ENCODE measurements around the gene EYA2. TPM values are rescaled to one million over a fixed set of nuclear protein-coding genes. Genes with fewer than 3 reads are reported as not detected.

EYA2 gene
- total and polyA plus RNA-seq, 2 donors (not counting 3 experiments of a cell fraction or from before 2014, with no cell fraction given) = not detected

DNA sequence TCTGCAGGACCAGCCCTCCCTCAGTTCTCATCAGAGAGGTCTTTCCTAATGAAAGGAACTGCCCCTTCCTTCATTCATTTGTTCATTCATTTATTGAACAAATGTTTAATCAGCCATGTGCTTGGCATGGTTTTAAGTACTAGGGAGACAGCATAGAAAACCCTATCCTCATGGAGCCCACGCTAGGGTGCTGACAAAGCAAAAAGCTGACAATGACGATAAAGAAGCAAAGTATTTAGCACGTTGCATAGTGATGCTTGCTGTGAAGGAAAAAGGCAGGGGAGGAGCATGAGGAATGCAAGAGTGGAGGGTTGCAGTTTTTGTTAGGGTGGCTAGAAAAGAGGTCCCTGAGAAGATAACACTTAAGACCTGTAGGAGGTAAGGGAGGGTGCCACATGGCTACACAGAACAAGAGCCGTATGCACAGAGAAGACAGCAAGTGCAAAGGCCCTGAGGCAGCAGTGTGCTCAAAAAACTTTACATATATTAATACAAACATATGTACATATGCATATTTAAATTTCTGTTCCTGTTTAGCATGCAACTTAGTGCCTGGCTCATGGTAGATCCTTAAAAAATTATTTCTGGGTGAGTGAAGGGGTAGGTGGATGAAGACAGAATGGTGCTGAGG lies 98.9 kb downstream of the EYA2 start:
- H3K9ac ChIP-seq (replicated peaks; ENCODE audit: extremely low read depth, insufficient read depth, low read length) = no peak overlapping the region
- H2AFZ ChIP-seq (ENCODE audit: low read depth, low read length) = no peak overlapping the region
- H3K27ac ChIP-seq (ENCODE audit: insufficient read depth, low read depth, low read length) = no peak overlapping the region
- H4K20me1 ChIP-seq (replicated peaks; ENCODE audit: control insufficient read depth, extremely low read depth, insufficient read depth, low read length) = no peaks in the 10 kb centered on the region
- dilution Hi-C loops (cut with MboI; ENCODE audit: extremely low pct_ligation_motif_present, low sequenced_read_pairs) = no loop called here
- ChIA-PET POLR2A (no interaction called here), CTCF (no interaction called here)
- BruUV-seq (replicated peaks) = no TSS peak
- no peak for TF ChIP-seq POLR2A (IDR thresholded peaks at IDR 0.05; ENCODE audit: low read depth, low read length)
- no peak for TF ChIP-seq FOS (IDR thresholded peaks at IDR 0.05; ENCODE audit: borderline replicate concordance, insufficient read depth, low read length)
- no peak for TF ChIP-seq MYC (IDR thresholded peaks at IDR 0.05; ENCODE audit: low read depth, low read length)
- TF ChIP-seq EZH2 (IDR thresholded peaks at IDR 0.05; ENCODE audit: borderline replicate concordance, low read depth, low read length, severe bottlenecking) = no peak
- TF ChIP-seq, protein P1, sequence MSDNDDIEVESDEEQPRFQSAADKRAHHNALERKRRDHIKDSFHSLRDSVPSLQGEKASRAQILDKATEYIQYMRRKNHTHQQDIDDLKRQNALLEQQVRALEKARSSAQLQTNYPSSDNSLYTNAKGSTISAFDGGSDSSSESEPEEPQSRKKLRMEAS (IDR thresholded peaks at IDR 0.05; ENCODE audit: insufficient read depth, insufficient read length) = no peak
- TF ChIP-seq, protein P2, sequence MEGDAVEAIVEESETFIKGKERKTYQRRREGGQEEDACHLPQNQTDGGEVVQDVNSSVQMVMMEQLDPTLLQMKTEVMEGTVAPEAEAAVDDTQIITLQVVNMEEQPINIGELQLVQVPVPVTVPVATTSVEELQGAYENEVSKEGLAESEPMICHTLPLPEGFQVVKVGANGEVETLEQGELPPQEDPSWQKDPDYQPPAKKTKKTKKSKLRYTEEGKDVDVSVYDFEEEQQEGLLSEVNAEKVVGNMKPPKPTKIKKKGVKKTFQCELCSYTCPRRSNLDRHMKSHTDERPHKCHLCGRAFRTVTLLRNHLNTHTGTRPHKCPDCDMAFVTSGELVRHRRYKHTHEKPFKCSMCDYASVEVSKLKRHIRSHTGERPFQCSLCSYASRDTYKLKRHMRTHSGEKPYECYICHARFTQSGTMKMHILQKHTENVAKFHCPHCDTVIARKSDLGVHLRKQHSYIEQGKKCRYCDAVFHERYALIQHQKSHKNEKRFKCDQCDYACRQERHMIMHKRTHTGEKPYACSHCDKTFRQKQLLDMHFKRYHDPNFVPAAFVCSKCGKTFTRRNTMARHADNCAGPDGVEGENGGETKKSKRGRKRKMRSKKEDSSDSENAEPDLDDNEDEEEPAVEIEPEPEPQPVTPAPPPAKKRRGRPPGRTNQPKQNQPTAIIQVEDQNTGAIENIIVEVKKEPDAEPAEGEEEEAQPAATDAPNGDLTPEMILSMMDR (IDR thresholded peaks at IDR 0.05; ENCODE audit: extremely low read depth in 1 of 2, insufficient read depth in 1 of 2, low read depth in 1 of 2, low read length in 2 of 2) = no peak
- TF ChIP-seq POLR2AphosphoS5 (IDR thresholded peaks at IDR 0.05; ENCODE audit: insufficient read depth, low read depth, low read length) = no peak
- TF ChIP-seq JUN (IDR thresholded peaks at IDR 0.05; ENCODE audit: borderline replicate concordance, insufficient read depth, insufficient read length, low read depth) = no peak
- no peak for TF ChIP-seq GATA2 (IDR thresholded peaks at IDR 0.05; ENCODE audit: insufficient read depth, insufficient read length, low read depth, low read length)
- DNase-seq (ENCODE audit: low read depth, low spot score) (no peak), FAIRE-seq (no peak)
- H3K9me3 ChIP-seq (replicated peaks; ENCODE audit: control insufficient read depth, insufficient read depth, low read length) = no peaks in the 10 kb centered on the region
- H3K4me1 ChIP-seq (ENCODE audit: control insufficient read depth, extremely low read depth, insufficient read depth, low read length) = no peaks in the 10 kb centered on the region
- no peaks in the 10 kb centered on the region for H3K9me1 ChIP-seq (replicated peaks; ENCODE audit: control insufficient read depth, extremely low read depth, insufficient read depth, low read length)
- intact Hi-C loops (cut with micrococcal nuclease) = no loop called here
- no peaks in the 10 kb centered on the region for H3K79me2 ChIP-seq (ENCODE audit: control insufficient read depth, insufficient read depth, low read length)
- no peaks in the 10 kb centered on the region for H3K27me3 ChIP-seq (ENCODE audit: control insufficient read depth in 2 of 2, insufficient read depth in 2 of 2, low read length in 2 of 2)
- no peak overlapping the region for H3K4me2 ChIP-seq (ENCODE audit: insufficient read depth, low read length)
- no peaks in the 10 kb centered on the region for H3K36me3 ChIP-seq (ENCODE audit: control insufficient read depth in 2 of 2, extremely low read depth in 1 of 2, insufficient read depth in 2 of 2, low read length in 2 of 2)
- H3K4me3 ChIP-seq (replicated peaks in 1 of 3; ENCODE audit: insufficient read depth in 1 of 3, low read depth in 1 of 3, low read length in 3 of 3) = no peak overlapping the region

Measured in endothelial cell of umbilical vein (primary cell).